ENCODE measurements around the gene ZNF598. TPM values are rescaled to one million over a fixed set of nuclear protein-coding genes. Genes with fewer than 3 reads are reported as not detected.
A peak's percentile ranks its signal among the peaks of the same experiment; 100 is the strongest.

ZNF598 gene
- total and polyA plus RNA-seq, 2 of the 13 experiments (the other 11 are each of a cell fraction or from before 2014, with no cell fraction given), result 13.5 to 14.2 TPM

GRCh38 chr16:1959269-1960039 lies 50.2 kb downstream of the ZNF598 start, which contains the start of gene NDUFB10:
NDUFB10 (plus strand) TSS chr16:1959538; CDS start chr16:1959625, 87 bp downstream.
- WGBS (ENCODE audit: low lambda C conversion rate), result under 1% methylated on average over 43 of the region's 79 CpGs
- peak; percentile 74 for ATAC-seq
- no peak for TF ChIP-seq ZNF468 (CRISPR knock-in tag; IDR thresholded peaks at IDR 0.05)
- peak; percentile 74; the same call in 1 of the 2 replicates for TF ChIP-seq ATF2 (CRISPR knock-in tag; IDR thresholded peaks at IDR 0.05)
- TF ChIP-seq ZNF773 (CRISPR knock-in tag; IDR thresholded peaks at IDR 0.05; ENCODE audit: borderline replicate concordance), result no peak; the same call in 1 of the 2 replicates
- TF ChIP-seq, protein P1, sequence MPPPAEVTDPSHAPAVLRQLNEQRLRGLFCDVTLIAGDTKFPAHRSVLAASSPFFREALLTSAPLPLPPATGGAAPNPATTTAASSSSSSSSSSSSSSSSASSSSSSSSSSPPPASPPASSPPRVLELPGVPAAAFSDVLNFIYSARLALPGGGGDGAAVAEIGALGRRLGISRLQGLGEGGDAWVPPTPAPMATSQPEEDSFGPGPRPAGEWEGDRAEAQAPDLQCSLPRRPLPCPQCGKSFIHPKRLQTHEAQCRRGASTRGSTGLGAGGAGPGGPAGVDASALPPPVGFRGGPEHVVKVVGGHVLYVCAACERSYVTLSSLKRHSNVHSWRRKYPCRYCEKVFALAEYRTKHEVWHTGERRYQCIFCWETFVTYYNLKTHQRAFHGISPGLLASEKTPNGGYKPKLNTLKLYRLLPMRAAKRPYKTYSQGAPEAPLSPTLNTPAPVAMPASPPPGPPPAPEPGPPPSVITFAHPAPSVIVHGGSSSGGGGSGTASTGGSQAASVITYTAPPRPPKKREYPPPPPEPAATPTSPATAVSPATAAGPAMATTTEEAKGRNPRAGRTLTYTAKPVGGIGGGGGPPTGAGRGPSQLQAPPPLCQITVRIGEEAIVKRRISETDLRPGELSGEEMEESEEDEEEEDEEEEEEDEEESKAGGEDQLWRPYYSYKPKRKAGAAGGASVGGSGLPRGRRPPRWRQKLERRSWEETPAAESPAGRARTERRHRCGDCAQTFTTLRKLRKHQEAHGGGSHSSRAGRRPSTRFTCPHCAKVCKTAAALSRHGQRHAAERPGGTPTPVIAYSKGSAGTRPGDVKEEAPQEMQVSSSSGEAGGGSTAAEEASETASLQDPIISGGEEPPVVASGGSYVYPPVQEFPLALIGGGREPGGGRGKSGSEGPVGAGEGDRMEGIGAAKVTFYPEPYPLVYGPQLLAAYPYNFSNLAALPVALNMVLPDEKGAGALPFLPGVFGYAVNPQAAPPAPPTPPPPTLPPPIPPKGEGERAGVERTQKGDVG (CRISPR knock-in tag; IDR thresholded peaks at IDR 0.05; ENCODE audit: borderline replicate concordance), result no peak
- TF ChIP-seq NFKBIZ (CRISPR knock-in tag; IDR thresholded peaks at IDR 0.05), result no peak
- peak; percentile 54 for TF ChIP-seq AGO2 (optimal IDR thresholded peaks at IDR 0.05; ENCODE audit: low read depth, low read length)
- TF ChIP-seq, protein P2, sequence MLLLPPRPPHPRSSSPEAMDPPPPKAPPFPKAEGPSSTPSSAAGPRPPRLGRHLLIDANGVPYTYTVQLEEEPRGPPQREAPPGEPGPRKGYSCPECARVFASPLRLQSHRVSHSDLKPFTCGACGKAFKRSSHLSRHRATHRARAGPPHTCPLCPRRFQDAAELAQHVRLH (CRISPR knock-in tag; IDR thresholded peaks at IDR 0.05; ENCODE audit: borderline replicate concordance, low read depth), result peak; percentile 49; the same call in 1 of the 2 replicates
- TF ChIP-seq ZFP36L1 (CRISPR knock-in tag; IDR thresholded peaks at IDR 0.05), result no peak
- TF ChIP-seq CCAR2 (optimal IDR thresholded peaks at IDR 0.05; ENCODE audit: low read depth, low read length), result no peak
- no peak for TF ChIP-seq TAF15 (IDR thresholded peaks at IDR 0.05; ENCODE audit: low read depth, low read length, poor library complexity, severe bottlenecking)
- peak; percentile 71 for TF ChIP-seq YEATS2 (CRISPR knock-in tag; IDR thresholded peaks at IDR 0.05; ENCODE audit: borderline replicate concordance)
- no peak for TF ChIP-seq KLF15 (CRISPR knock-in tag; IDR thresholded peaks at IDR 0.05; ENCODE audit: borderline replicate concordance)
- TF ChIP-seq CREM (IDR thresholded peaks at IDR 0.05), result no peak
- no peak for TF ChIP-seq CREM (CRISPR knock-in tag; IDR thresholded peaks at IDR 0.05)
- TF ChIP-seq, protein P3, sequence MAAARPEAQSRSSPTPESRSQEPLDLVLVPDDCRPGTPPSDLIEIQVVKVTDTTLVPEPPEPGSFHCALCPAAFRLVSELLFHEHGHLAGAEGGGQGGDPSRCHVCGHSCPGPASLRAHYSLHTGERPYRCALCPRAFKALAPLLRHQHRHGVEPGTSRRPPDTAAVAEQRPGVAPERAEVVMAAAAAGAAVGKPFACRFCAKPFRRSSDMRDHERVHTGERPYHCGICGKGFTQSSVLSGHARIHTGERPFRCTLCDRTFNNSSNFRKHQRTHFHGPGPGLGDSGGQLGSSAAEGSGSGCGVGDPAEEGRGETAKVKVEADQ (CRISPR knock-in tag; IDR thresholded peaks at IDR 0.05; ENCODE audit: borderline replicate concordance), result no peak
- TF ChIP-seq RFX5 (IDR thresholded peaks at IDR 0.05; ENCODE audit: low read depth, low read length), result no peak
- no peak for TF ChIP-seq TEF (CRISPR knock-in tag; IDR thresholded peaks at IDR 0.05)

More at GRCh38 chr16:1959269-1960039, 50.2 kb downstream of the ZNF598 start, which contains the start of gene NDUFB10:
- Histone ChIP-seq H3K27ac (ENCODE audit: extremely low read length, insufficient read depth, low read length) (peak within 1 kb of the TSS; percentile 80), H3K27me3 (ENCODE audit: control insufficient read depth in 1 of 2, insufficient read depth in 2 of 2, low read length in 2 of 2) (peaks cover 0 to 5% of the 10 kb centered on the region in 2 experiments; a peak in 3 of 5 replicates), H3K4me2 (ENCODE audit: low read depth, low read length) (peak within 1 kb of the TSS; percentile 98), H3K4me1 (ENCODE audit: insufficient read depth, low read length) (peaks cover 51% of the 10 kb centered on the region), H3K79me2 (ENCODE audit: insufficient read depth, low read length) (peaks cover 30% of the 10 kb centered on the region), H3K9me3 (ENCODE audit: low read length) (no peaks in the 10 kb centered on the region), H4K20me1 (ENCODE audit: insufficient read depth, low read length) (peaks cover 34% of the 10 kb centered on the region), H2AFZ (ENCODE audit: low read length) (peak within 1 kb of the TSS; percentile 65), H3K36me3 (replicated peaks in 1 of 2; ENCODE audit: control insufficient read depth in 1 of 2, insufficient read depth in 2 of 2, low read length in 2 of 2) (peaks cover 3 to 19% of the 10 kb centered on the region in 2 experiments; a peak in 3 of 5 replicates), H3K4me3 (replicated peaks in 1 of 3; ENCODE audit: insufficient read depth in 1 of 3, low read depth in 2 of 3, low read length in 3 of 3) (peak within 1 kb of the TSS; percentile 81 to 98 (median 94)), H3K9ac (ENCODE audit: insufficient read depth, low read depth, low read length) (peak within 1 kb of the TSS; percentile 94)
- DNase-seq (ENCODE audit: low spot score) (peak; percentile 80), FAIRE-seq (no peak)
- ChIA-PET POLR2A (interaction anchor here (3.0 to 7.4 kb wide), 2 partner anchors 12 to 18 kb away, joined by 26 to 139 read pairs; partner anchors contain the start of genes MSRB1 and TBL3), CTCF (ENCODE audit: low intra/inter-chr PET ratio, low total read pairs) (no interaction called here)
- intact Hi-C loops (cut with micrococcal nuclease; ENCODE audit: unreplicated experiment) (loop anchor here (2.0 kb wide), 1 partner anchor 19 kb away; no protein-coding TSS in a partner anchor), in situ Hi-C loops (cut with HindIII; ENCODE audit: extremely low pct_ligation_motif_present, low pct_unique_long_range_greater_than_20kb) (no loop called here)
- no TSS peak for BruUV-seq (replicated peaks)

All from HepG2 (cell line).